H1 (cell line): Measurements from ENCODE around the gene APLP2. TPM values are rescaled to one million over a fixed set of nuclear protein-coding genes. Genes with fewer than 3 reads are reported as not detected.

Source experiments
- BRCA1 ChIP-seq: IDR thresholded peaks from 2 replicates; pipeline ENCODE4 v1.6.1; 2012; ENCODE audit warnings: low read depth, low read length, improper control_type of control experiment
- CHD7 ChIP-seq: fragments of 300-600 bp; sonication (generic); IDR thresholded peaks from 2 replicates; pipeline ENCODE4 v1.7.1; 2012; ENCODE audit warnings: low read length, moderate library complexity, mild to moderate bottlenecking, inconsistent platforms; ENCODE audit not compliant: insufficient replicate concordance
- CTBP2 ChIP-seq: IDR thresholded peaks from 2 replicates; pipeline ENCODE4 v1.7.0; 2011; ENCODE audit warnings: borderline replicate concordance, mild to moderate bottlenecking, moderate library complexity, mixed read lengths, low read length; ENCODE audit not compliant: insufficient read depth, insufficient read length
- CTCF ChIP-seq, 3 experiments: IDR thresholded peaks; 1 replicate in 2 of 3; 2 replicates in 1 of 3; pipeline versions ENCODE4 v1.5.1 to v1.6.1; 2011; ENCODE audit warnings: low read length in 3 of 3, mild to moderate bottlenecking in 3 of 3, inconsistent platforms in 2 of 3, low read depth in 1 of 3, moderate library complexity in 1 of 3; ENCODE audit not compliant: insufficient read depth in 1 of 3; ENCODE audit errors: control extremely low read depth in 1 of 3
- KDM1A ChIP-seq: fragments of 200-600, 300-600 bp; sonication (generic); IDR thresholded peaks from 2 replicates; pipeline ENCODE4 v1.7.1; 2016; ENCODE audit warnings: mild to moderate bottlenecking, low read length, borderline replicate concordance
- MAX ChIP-seq: IDR thresholded peaks from 2 replicates; pipeline ENCODE4 v1.6.1; 2012; ENCODE audit warnings: inconsistent platforms
- RBBP5 ChIP-seq: IDR thresholded peaks from 2 replicates; pipeline ENCODE4 v1.7.1; 2012; ENCODE audit warnings: low read depth, mild to moderate bottlenecking, inconsistent platforms, low read length, moderate library complexity, borderline replicate concordance
- TBP ChIP-seq: IDR thresholded peaks from 2 replicates; pipeline ENCODE4 v1.6.1; 2011; ENCODE audit warnings: low read depth, low read length, improper control_type of control experiment
- YY1 ChIP-seq: IDR thresholded peaks from 2 replicates; pipeline ENCODE4 v1.6.1; 2011; ENCODE audit warnings: low read depth, mild to moderate bottlenecking, low read length
- polyA plus RNA-seq, 7 experiments: library from polyadenylated mRNA; depleted of rRNA in 3 of 7; stranded (reverse) in 5 of 7; unstranded in 2 of 7; fragments of >200 nt in 5 of 7; fragments of 200-250 nt in 2 of 7; gene quantifications; 1 replicate in 5 of 7; 2 replicates in 1 of 7; 4 replicates in 1 of 7; pipeline versions ENCODE4 v1.2.1 to v1.2.3, GENCODE V29; 2011 to 2013; ENCODE audit warnings: missing spikeins in 2 of 7, mixed read lengths in 2 of 7
- total RNA-seq: library from RNA; stranded (reverse); fragmentation: NEBNext Ultra II Directional; extraction: Animal tissue kit (Norgen Biotek cat#: 25700); gene quantifications from 2 replicates; pipeline ENCODE4 v1.2.1, GENCODE V29; 2021

APLP2 gene
- total and polyA plus RNA-seq, 2 of the 8 experiments (the other 6 are each of a cell fraction or from before 2014, with no cell fraction given), result 222 to 315 TPM

- TF ChIP-seq CHD7 (no peak), KDM1A (no peak), MAX (no peak), YY1 (no peak), CTBP2 (no peak), RBBP5 (no peak), TBP (no peak), CTCF (IDR thresholded peaks at IDR 0.05; ENCODE audit: control extremely low read depth in 1 of 3, insufficient read depth in 1 of 3, low read depth in 1 of 3, low read length in 3 of 3) (no peak), BRCA1 (no peak)
Measured at GRCh38 chr11:130054966-130055365, 14.7 kb upstream of the APLP2 start (continued).
